22Rv1 (cell line): ENCODE measurements around the gene ITGBL1.

Experiments
- ZFX ChIP-seq: fragments of 450-650 bp; IDR thresholded peaks from 2 replicates; pipeline ENCODE4 v1.6.1; 2017; ENCODE audit warnings: antibody characterized with exemption, borderline replicate concordance
- TF ChIP-seq, protein P1 (sequence below): fragments of 450-650 bp; IDR thresholded peaks from 2 replicates; pipeline ENCODE4 v1.5.1; 2017; ENCODE audit warnings: mild to moderate bottlenecking

DNA sequence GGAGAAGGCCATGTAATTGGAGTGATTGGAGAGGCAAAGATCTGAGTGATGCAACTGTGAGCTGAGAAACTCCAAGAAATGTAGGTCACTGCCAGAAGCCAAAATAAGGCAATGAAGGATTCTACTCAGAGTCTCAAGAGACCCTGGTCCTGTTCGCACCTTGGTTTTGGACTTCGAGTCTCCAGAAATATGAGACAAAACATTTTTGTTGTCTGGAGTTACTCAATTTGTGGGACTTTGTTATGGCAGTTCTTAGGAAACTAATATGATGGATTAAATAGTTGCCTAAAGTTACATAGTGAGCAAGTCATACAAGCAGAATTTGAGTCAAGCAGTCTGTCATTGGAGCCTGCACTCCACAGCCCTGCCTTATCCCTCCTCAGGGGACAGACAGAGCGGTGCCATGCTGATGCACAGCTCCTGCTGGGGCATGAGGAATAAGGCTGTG lies 104.2 kb downstream of the ITGBL1 start:
- TF ChIP-seq, protein P1, sequence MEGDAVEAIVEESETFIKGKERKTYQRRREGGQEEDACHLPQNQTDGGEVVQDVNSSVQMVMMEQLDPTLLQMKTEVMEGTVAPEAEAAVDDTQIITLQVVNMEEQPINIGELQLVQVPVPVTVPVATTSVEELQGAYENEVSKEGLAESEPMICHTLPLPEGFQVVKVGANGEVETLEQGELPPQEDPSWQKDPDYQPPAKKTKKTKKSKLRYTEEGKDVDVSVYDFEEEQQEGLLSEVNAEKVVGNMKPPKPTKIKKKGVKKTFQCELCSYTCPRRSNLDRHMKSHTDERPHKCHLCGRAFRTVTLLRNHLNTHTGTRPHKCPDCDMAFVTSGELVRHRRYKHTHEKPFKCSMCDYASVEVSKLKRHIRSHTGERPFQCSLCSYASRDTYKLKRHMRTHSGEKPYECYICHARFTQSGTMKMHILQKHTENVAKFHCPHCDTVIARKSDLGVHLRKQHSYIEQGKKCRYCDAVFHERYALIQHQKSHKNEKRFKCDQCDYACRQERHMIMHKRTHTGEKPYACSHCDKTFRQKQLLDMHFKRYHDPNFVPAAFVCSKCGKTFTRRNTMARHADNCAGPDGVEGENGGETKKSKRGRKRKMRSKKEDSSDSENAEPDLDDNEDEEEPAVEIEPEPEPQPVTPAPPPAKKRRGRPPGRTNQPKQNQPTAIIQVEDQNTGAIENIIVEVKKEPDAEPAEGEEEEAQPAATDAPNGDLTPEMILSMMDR: no peak
- no peak for TF ChIP-seq ZFX
